Epithelial cell of proximal tubule (primary cell): ENCODE results near the gene FBXW9. TPM values are rescaled to one million over a fixed set of nuclear protein-coding genes. Genes with fewer than 3 reads are reported as not detected.
A peak's percentile ranks its signal among the peaks of the same experiment; 100 is the strongest.

Experiments used
- DNase-seq: peaks from one replicate; pipeline ENCODE4 v3.0.0-alpha.2; 2011; ENCODE audit warnings: low read depth
- H3K4me3 ChIP-seq: 2 replicates; pipeline ENCODE4 v1.5.1; 2011; ENCODE audit warnings: low read depth, mild to moderate bottlenecking, low read length
- total RNA-seq: library from RNA; depleted of rRNA; stranded (reverse); fragments of >200 nt; gene quantifications from 2 replicates; pipeline ENCODE4 v1.2.3, GENCODE V29; 2015
- TF ChIP-seq, protein P1 (sequence below): conservative IDR thresholded peaks from 2 replicates; pipeline ENCODE4 v1.5.1; 2012; ENCODE audit warnings: low read depth, mild to moderate bottlenecking, low read length

FBXW9 gene
- total RNA-seq, 1 donor from 2014 or later = 18.5 TPM

DNA sequence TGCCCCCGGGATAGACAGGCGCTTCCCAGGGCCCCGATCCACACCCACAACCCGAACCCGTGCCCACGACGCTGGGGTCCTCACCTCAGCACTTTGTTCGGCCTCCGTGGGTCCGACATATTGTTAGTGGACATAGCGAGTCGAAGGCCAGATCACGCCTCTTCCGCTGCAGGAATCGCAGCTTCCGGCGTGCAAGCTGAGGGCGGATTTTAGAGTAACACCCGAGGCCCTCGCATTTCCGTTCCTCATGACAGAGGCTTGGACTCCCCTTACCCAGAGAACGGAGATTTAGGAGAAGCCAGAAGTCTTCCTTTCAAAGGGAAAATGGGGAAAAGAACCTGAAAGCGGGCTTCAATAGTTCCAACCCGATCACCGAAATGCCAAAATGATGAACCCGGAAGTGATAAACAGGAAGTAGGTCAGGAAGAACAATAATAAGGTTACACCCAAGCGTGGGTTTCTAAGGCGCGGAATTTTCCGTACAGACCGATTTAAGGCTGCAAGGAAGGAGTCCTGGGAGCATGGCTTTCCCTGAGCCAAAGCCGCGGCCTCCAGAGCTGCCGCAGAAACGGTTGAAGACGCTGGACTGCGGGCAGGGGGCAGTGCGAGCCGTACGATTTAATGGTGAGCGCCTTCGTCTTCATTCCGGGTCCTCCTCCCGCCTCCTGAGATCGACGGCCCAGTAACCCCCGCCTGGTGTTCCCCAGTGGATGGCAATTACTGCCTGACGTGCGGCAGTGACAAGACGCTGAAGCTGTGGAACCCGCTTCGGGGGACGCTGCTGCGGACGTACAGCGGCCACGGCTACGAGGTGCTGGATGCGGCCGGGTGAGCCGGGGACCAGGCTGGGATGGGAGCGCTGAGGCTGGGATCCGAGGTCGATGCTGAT, 26.9 kb downstream of the FBXW9 start:
- peak; percentile 76 for DNase-seq
- TF ChIP-seq, protein P1, sequence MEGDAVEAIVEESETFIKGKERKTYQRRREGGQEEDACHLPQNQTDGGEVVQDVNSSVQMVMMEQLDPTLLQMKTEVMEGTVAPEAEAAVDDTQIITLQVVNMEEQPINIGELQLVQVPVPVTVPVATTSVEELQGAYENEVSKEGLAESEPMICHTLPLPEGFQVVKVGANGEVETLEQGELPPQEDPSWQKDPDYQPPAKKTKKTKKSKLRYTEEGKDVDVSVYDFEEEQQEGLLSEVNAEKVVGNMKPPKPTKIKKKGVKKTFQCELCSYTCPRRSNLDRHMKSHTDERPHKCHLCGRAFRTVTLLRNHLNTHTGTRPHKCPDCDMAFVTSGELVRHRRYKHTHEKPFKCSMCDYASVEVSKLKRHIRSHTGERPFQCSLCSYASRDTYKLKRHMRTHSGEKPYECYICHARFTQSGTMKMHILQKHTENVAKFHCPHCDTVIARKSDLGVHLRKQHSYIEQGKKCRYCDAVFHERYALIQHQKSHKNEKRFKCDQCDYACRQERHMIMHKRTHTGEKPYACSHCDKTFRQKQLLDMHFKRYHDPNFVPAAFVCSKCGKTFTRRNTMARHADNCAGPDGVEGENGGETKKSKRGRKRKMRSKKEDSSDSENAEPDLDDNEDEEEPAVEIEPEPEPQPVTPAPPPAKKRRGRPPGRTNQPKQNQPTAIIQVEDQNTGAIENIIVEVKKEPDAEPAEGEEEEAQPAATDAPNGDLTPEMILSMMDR = no peak
- peak overlapping the region; percentile 97 for H3K4me3 ChIP-seq

DNA sequence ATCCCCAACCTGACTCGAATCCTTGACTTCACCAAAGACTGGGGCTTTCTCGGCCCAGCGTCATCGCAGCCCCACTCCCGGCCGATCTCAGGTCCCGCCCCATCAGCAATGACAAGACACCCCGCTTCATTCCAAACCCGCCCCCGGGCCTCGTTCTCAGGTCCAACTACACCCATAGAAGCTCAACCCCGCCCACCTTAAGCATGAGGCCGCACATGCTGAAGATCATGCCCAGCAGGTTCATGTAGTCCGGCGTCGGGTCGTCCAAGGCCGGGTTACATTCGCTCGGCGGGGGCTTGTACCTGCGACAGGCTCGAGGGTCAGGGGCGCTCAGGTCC, 27.5 kb downstream of the FBXW9 start:
- DNase-seq = no peak
- TF ChIP-seq, protein P1 = no peak
- peak overlapping the region; percentile 97 for H3K4me3 ChIP-seq

DNA sequence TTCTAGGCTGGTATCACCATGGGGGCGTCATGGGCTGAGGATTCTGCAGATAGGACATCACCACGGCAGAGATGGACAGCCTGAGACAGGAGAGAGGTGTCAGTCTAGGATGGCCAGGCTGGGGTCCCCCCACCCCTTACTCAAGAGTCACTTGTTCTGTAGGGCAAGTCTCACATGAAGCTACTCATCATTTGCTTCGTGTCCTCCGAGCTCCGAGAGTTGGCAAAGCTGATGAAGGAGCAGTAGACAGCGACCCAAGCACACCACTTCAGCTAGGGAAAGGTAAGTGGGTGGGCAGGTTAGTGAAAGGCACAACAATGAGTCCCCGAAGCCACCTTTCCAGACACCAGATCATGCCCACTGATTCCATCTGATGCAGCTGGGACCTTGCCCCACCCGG, 28.1 kb downstream of the FBXW9 start:
- H3K4me3 ChIP-seq = peak overlapping the region; percentile 97
- no peak for DNase-seq
- TF ChIP-seq, protein P1 = no peak

DNA sequence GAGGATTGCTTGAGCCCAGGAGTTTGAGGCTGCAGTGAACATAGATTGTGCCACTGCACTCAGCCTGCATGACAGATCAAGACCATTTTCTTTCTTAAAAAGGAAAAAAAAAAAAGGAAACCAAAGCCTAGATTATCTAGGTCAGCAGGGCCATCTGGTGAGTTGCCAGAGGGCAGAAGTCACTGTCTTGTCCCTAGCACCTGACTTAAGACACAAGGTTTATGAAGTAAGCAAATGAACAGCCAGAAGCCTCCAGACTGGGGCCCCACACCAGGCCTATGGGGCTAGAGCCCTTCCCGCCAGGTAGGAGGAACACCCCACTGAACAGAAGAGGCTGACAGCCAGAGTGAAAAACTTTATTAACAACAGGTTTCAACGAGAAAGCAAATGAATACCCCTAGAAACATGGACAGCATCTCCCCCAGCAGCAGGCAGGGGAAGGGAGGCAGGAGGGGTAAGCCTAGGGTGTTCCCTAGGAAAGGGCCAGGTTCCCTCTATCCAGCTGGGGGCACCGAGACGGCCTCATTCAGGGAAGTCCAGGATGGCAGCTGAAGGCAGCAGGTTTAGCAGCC, 28.6 kb downstream of the FBXW9 start:
- TF ChIP-seq, protein P1 = no peak
- no peak for DNase-seq
- H3K4me3 ChIP-seq = peak overlapping the region; percentile 97

DNA sequence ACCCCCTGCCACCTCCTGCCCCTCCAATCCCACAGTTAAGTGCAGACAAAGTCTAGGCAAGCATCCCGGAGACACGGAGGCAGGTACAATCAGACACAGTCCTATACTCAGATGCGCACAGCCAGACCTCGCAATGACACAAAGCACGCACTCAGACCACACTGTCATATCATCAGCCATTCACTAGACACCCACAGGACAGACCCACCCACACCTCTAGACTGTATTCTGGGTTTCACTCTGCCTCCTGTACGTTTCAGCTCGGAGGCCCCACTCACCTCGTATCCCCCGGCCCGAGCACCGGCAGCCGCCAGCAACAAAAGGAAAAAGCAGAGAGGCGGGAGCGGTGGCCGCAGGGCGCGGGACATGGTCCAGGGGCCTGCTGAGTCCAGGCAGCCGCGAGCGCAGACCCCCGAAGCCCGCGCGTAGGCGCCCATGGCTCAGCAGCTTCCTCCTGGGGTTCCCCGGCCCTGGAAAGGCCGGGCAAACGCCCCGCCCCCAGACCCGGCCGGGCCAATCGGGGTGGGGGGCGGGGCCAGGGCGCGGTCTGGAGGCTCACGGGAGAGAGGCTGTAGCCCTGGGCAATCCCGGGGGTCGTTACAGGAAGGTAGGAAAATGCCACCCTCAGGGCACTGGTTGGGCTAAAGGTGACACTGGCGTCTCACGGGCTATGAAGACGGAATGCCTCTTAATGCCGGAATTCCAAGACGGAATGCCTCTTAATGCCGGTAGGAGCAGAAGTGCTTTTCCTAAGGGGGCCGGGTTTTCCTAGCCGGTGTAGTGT, 30.0 kb downstream of the FBXW9 start, which contains the start of the genes MAN2B1 and WDR83:
TSS of gene MAN2B1 (minus strand) at position 478 of the 784 bp plus-strand sequence. CDS start at position 437, 41 bp downstream.
TSS of gene WDR83 (plus strand) at position 543 of the 784 bp plus-strand sequence. CDS start 2,984 bp downstream, outside the sequence.
- no peak for DNase-seq
- H3K4me3 ChIP-seq = peak within 1 kb of the TSS; percentile 94
- TF ChIP-seq, protein P1 = no peak

DNA sequence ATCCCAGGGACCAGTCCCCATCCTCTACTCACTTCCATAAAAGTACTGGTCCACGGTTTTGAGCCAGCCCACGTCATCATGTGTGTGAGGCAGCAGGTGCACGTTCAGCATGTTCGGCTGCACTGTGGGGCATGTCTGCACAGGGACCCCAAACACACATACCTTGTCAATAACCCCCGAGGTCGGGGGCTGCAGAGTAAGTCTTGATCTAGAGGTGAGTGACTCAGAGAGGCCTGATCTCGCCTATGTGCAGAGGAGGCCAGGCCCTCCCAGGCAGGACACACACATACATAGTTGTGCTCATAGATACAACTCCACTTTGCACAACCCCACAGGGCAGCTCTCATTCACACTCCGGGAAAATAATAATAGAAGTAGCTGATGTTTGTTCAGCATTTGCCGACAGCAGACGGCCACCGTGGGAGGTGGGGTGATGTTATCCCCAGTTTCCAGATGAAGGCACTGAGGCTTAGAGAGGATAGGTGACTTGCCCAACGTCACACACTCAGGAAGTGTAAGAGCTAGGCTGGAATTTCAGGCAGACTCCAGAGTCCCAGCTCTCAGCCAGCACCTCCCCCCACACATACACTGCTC, 30.7 kb downstream of the FBXW9 start:
- H3K4me3 ChIP-seq = peak overlapping the region; percentile 94
- no peak for DNase-seq
- TF ChIP-seq, protein P1 = no peak
